Activated T-helper 2 cell treated with anti-CD3 and anti-CD28 coated beads, Interferon-gamma antibody, Interleukin-2, Interleukin-4, amounts not matched to agents 10 μg/mL and 5 μg/mL and 100 μg/mL, durations not matched to agents 14 hours and 24 hours and 36 hours (primary cell): ENCODE data around the gene IFT80. TPM values are rescaled to one million over a fixed set of nuclear protein-coding genes. Genes with fewer than 3 reads are reported as not detected.
A peak's percentile ranks its signal among the peaks of the same experiment; 100 is the strongest.

ENCODE experiments used
- DNase-seq: peaks from one replicate; pipeline ENCODE4 v3.0.0; 2021; ENCODE audit warnings: low spot score
- H3K27ac Mint-ChIP-seq: one replicate; pipeline ENCODE4 v1.8.0; 2021; ENCODE audit warnings: mixed read lengths
- H3K27me3 Mint-ChIP-seq: one replicate; pipeline ENCODE4 v1.8.0; 2021; ENCODE audit warnings: low read depth, mixed read lengths
- H3K36me3 Mint-ChIP-seq: one replicate; pipeline ENCODE4 v1.8.0; 2021; ENCODE audit warnings: low read depth, mixed read lengths
- H3K4me1 Mint-ChIP-seq: one replicate; pipeline ENCODE4 v1.8.0; 2021; ENCODE audit warnings: low read depth, mixed read lengths
- H3K4me3 Mint-ChIP-seq: one replicate; pipeline ENCODE4 v1.8.0; 2021; ENCODE audit warnings: low read depth, mild to moderate bottlenecking, moderate library complexity, mixed read lengths
- H3K9me3 Mint-ChIP-seq: one replicate; pipeline ENCODE4 v1.8.0; 2021; ENCODE audit warnings: mixed read lengths
- intact Hi-C: fragments of 100-400 bp; cut with micrococcal nuclease; formaldehyde crosslinking; loops from one replicate; pipeline ENCODE4 v1.15.1; 2023
- total RNA-seq: library from RNA; stranded (reverse); gene quantifications from 2 replicates; pipeline ENCODE4 v1.2.3, GENCODE V29; 2022

The IFT80 gene
- total RNA-seq, 1 donor from 2014 or later: 19.2 TPM

- peaks cover 15% of the 10 kb centered on the region for H3K4me1 Mint-ChIP-seq
- no peaks in the 10 kb centered on the region for H3K36me3 Mint-ChIP-seq
- peak overlapping the region; percentile 62 for H3K27ac Mint-ChIP-seq
- peaks cover 66% of the 10 kb centered on the region for H3K27me3 Mint-ChIP-seq
- no peak for DNase-seq
- intact Hi-C loops: loop anchor here (5.0 to 10.0 kb wide), 4 partner anchors 176 to 461 kb away; no protein-coding TSS in a partner anchor
- no peaks in the 10 kb centered on the region for H3K9me3 Mint-ChIP-seq
- H3K4me3 Mint-ChIP-seq: peak overlapping the region; percentile 81
These were observed 172.8 kb downstream of the IFT80 start for GRCh38 chr3:160226026-160226907.

GRCh38 chr3:160225176-160226025 is 173.6 kb downstream of the IFT80 start, which contains the start of gene C3orf80:
Gene C3orf80 (plus strand): TSS chr3:160225422. CDS start chr3:160225636, 214 bp downstream.
- Mint-ChIP-seq H3K9me3 (no peaks in the 10 kb centered on the region), H3K27ac (no peak within 1 kb of the TSS)
- intact Hi-C loops: loop anchor here (5.0 to 10.0 kb wide), 4 partner anchors 177 to 461 kb away; no protein-coding TSS in a partner anchor

GRCh38 chr3:160224811-160225175 is 174.2 kb downstream of the IFT80 start:
- Mint-ChIP-seq H3K9me3 (no peaks in the 10 kb centered on the region), H3K27ac (no peak overlapping the region), H3K27me3 (peaks cover 66% of the 10 kb centered on the region), H3K4me3 (peak overlapping the region; percentile 67), H3K4me1 (peaks cover 15% of the 10 kb centered on the region), H3K36me3 (no peaks in the 10 kb centered on the region)
- intact Hi-C loops: loop anchor here (5.0 to 10.0 kb wide), 4 partner anchors 178 to 460 kb away; no protein-coding TSS in a partner anchor
- DNase-seq: no peak

More at GRCh38 chr3:160225176-160226025, 173.6 kb downstream of the IFT80 start, which contains the start of gene C3orf80:
- peaks cover 15% of the 10 kb centered on the region for H3K4me1 Mint-ChIP-seq
- peaks cover 67% of the 10 kb centered on the region for H3K27me3 Mint-ChIP-seq
- H3K36me3 Mint-ChIP-seq: no peaks in the 10 kb centered on the region
- peak within 1 kb of the TSS; percentile 81 for H3K4me3 Mint-ChIP-seq
- DNase-seq: peak; percentile 38

GRCh38 chr3:160224256-160224655 is 174.8 kb downstream of the IFT80 start:
- peaks cover 15% of the 10 kb centered on the region for H3K4me1 Mint-ChIP-seq
- H3K4me3 Mint-ChIP-seq: peak overlapping the region; percentile 67
- H3K27me3 Mint-ChIP-seq: peaks cover 68% of the 10 kb centered on the region
- no peak for DNase-seq
- no peak overlapping the region for H3K27ac Mint-ChIP-seq
- intact Hi-C loops: loop anchor here (10.0 kb wide), 2 partner anchors 261 to 459 kb away; no protein-coding TSS in a partner anchor
- no peaks in the 10 kb centered on the region for H3K36me3 Mint-ChIP-seq
- no peaks in the 10 kb centered on the region for H3K9me3 Mint-ChIP-seq

GRCh38 chr3:160221019-160221418 is 178.0 kb downstream of the IFT80 start:
- intact Hi-C loops: loop anchor here (10.0 kb wide), 2 partner anchors 264 to 456 kb away; no protein-coding TSS in a partner anchor
- DNase-seq: no peak
- Mint-ChIP-seq H3K4me1 (peaks cover 8% of the 10 kb centered on the region), H3K9me3 (no peaks in the 10 kb centered on the region), H3K4me3 (no peak overlapping the region), H3K36me3 (no peaks in the 10 kb centered on the region), H3K27ac (no peak overlapping the region), H3K27me3 (peaks cover 66% of the 10 kb centered on the region)

- Mint-ChIP-seq H3K36me3 (no peaks in the 10 kb centered on the region), H3K9me3 (no peaks in the 10 kb centered on the region), H3K27ac (no peak overlapping the region), H3K27me3 (peaks cover 67% of the 10 kb centered on the region), H3K4me1 (peaks cover 8% of the 10 kb centered on the region), H3K4me3 (no peak overlapping the region)
- no peak for DNase-seq
- intact Hi-C loops: loop anchor here (10.0 kb wide), 2 partner anchors 265 to 455 kb away; no protein-coding TSS in a partner anchor
These were observed 179.0 kb downstream of the IFT80 start for GRCh38 chr3:160220038-160220437.

GRCh38 chr3:160218136-160218535 is 180.9 kb downstream of the IFT80 start:
- intact Hi-C loops: no loop called here
- H3K27ac Mint-ChIP-seq: no peak overlapping the region
- H3K27me3 Mint-ChIP-seq: peaks cover 57% of the 10 kb centered on the region
- H3K4me3 Mint-ChIP-seq: no peak overlapping the region
- DNase-seq: no peak
- H3K36me3 Mint-ChIP-seq: no peaks in the 10 kb centered on the region
- H3K9me3 Mint-ChIP-seq: no peaks in the 10 kb centered on the region
- no peaks in the 10 kb centered on the region for H3K4me1 Mint-ChIP-seq

GRCh38 chr3:160217675-160218074 is 181.3 kb downstream of the IFT80 start:
- no peak for DNase-seq
- intact Hi-C loops: no loop called here
- H3K9me3 Mint-ChIP-seq: no peaks in the 10 kb centered on the region
- H3K4me1 Mint-ChIP-seq: no peaks in the 10 kb centered on the region
- no peaks in the 10 kb centered on the region for H3K36me3 Mint-ChIP-seq
- H3K27ac Mint-ChIP-seq: no peak overlapping the region
- H3K4me3 Mint-ChIP-seq: no peak overlapping the region
- peaks cover 55% of the 10 kb centered on the region for H3K27me3 Mint-ChIP-seq

- DNase-seq: no peak
- Mint-ChIP-seq H3K9me3 (no peaks in the 10 kb centered on the region), H3K36me3 (no peaks in the 10 kb centered on the region), H3K4me1 (peaks cover 7% of the 10 kb centered on the region), H3K4me3 (no peak overlapping the region), H3K27ac (no peak overlapping the region), H3K27me3 (peaks cover 30% of the 10 kb centered on the region)
- intact Hi-C loops: no loop called here
These were observed 185.8 kb downstream of the IFT80 start for GRCh38 chr3:160213191-160213590.

- DNase-seq: no peak
- intact Hi-C loops: no loop called here
- peaks cover 29% of the 10 kb centered on the region for H3K27me3 Mint-ChIP-seq
- no peak overlapping the region for H3K27ac Mint-ChIP-seq
- no peaks in the 10 kb centered on the region for H3K36me3 Mint-ChIP-seq
- H3K9me3 Mint-ChIP-seq: no peaks in the 10 kb centered on the region
- peaks cover 7% of the 10 kb centered on the region for H3K4me1 Mint-ChIP-seq
- no peak overlapping the region for H3K4me3 Mint-ChIP-seq
These were observed 188.2 kb downstream of the IFT80 start for GRCh38 chr3:160210799-160211221.

- peaks cover 7% of the 10 kb centered on the region for H3K4me1 Mint-ChIP-seq
- H3K9me3 Mint-ChIP-seq: no peaks in the 10 kb centered on the region
- H3K27ac Mint-ChIP-seq: no peak overlapping the region
- H3K27me3 Mint-ChIP-seq: peaks cover 29% of the 10 kb centered on the region
- DNase-seq: no peak
- H3K4me3 Mint-ChIP-seq: no peak overlapping the region
- intact Hi-C loops: no loop called here
- H3K36me3 Mint-ChIP-seq: no peaks in the 10 kb centered on the region
These were observed 188.7 kb downstream of the IFT80 start for GRCh38 chr3:160210341-160210740.
